Hindlimb muscle (tissue), 1 donor: ENCODE data around the gene MYO18B. TPM values are rescaled to one million over a fixed set of nuclear protein-coding genes. Genes with fewer than 3 reads are reported as not detected.
A peak's percentile ranks its signal among the peaks of the same experiment; 100 is the strongest.

Source experiments
- DNase-seq: peaks from one replicate; pipeline ENCODE4 v3.0.0-alpha.2; 2013
- polyA plus RNA-seq: library from polyadenylated mRNA; unstranded; fragments of 120-200 nt; gene quantifications from one replicate; pipeline ENCODE4 v1.2.1, GENCODE V29; 2013; ENCODE audit not compliant: insufficient read length

The MYO18B gene
- polyA plus RNA-seq, 1 donor: 118 TPM

GRCh38 chr22:25829808-25830777 lies 88.1 kb downstream of the MYO18B start:
- DNase-seq: no peak

- DNase-seq: no peak
Measured at GRCh38 chr22:25833091-25833490, 91.1 kb downstream of the MYO18B start.

- DNase-seq: no peak
Measured at GRCh38 chr22:25833676-25834075, 91.7 kb downstream of the MYO18B start.

- no peak for DNase-seq
Measured at GRCh38 chr22:25834490-25834889, 92.5 kb downstream of the MYO18B start.

GRCh38 chr22:25835348-25835747 lies 93.4 kb downstream of the MYO18B start:
- no peak for DNase-seq

- no peak for DNase-seq
Measured at GRCh38 chr22:25837288-25837900, 95.4 kb downstream of the MYO18B start.

GRCh38 chr22:25838960-25839741 lies 97.2 kb downstream of the MYO18B start:
- DNase-seq: no peak

GRCh38 chr22:25839755-25840154 lies 97.8 kb downstream of the MYO18B start:
- no peak for DNase-seq

GRCh38 chr22:25840167-25840566 lies 98.2 kb downstream of the MYO18B start:
- no peak for DNase-seq

- no peak for DNase-seq
Measured at GRCh38 chr22:25840891-25841290, 98.9 kb downstream of the MYO18B start.

- no peak for DNase-seq
Measured at GRCh38 chr22:25841775-25842174, 99.8 kb downstream of the MYO18B start.

- DNase-seq: peak; percentile 11
Measured at GRCh38 chr22:25843660-25844405, 101.8 kb downstream of the MYO18B start.

GRCh38 chr22:25844601-25845000 lies 102.6 kb downstream of the MYO18B start:
- no peak for DNase-seq

GRCh38 chr22:25845985-25846745 lies 104.2 kb downstream of the MYO18B start:
- no peak for DNase-seq

- DNase-seq: no peak
Measured at GRCh38 chr22:25847451-25847850, 105.5 kb downstream of the MYO18B start.

- no peak for DNase-seq
Measured at GRCh38 chr22:25848954-25849353, 107.0 kb downstream of the MYO18B start.

GRCh38 chr22:25849522-25849921 lies 107.5 kb downstream of the MYO18B start:
- no peak for DNase-seq

- no peak for DNase-seq
Measured at GRCh38 chr22:25852223-25852622, 110.2 kb downstream of the MYO18B start.

- DNase-seq: no peak
Measured at GRCh38 chr22:25853078-25853477, 111.1 kb downstream of the MYO18B start.

GRCh38 chr22:25853501-25854284 lies 111.7 kb downstream of the MYO18B start:
- no peak for DNase-seq

GRCh38 chr22:25869771-25870170 lies 127.8 kb downstream of the MYO18B start:
- no peak for DNase-seq
